ENCODE data around the gene ASB7. TPM values are rescaled to one million over a fixed set of nuclear protein-coding genes. Genes with fewer than 3 reads are reported as not detected.
A peak's percentile ranks its signal among the peaks of the same experiment; 100 is the strongest.

The ASB7 gene
- total RNA-seq, 1 experiment from 2014 or later, result 17.9 TPM

- Histone ChIP-seq H3K27me3 (ENCODE audit: insufficient read depth, low read depth) (no peaks in the 10 kb centered on the region), H3K4me2 (no peak overlapping the region), H2AFZ (no peak overlapping the region), H3K79me2 (ENCODE audit: low read depth) (no peaks in the 10 kb centered on the region), H3K4me1 (replicated peaks; ENCODE audit: insufficient read depth) (peaks cover 18% of the 10 kb centered on the region), H3K27ac (no peak overlapping the region), H3K4me3 (no peak overlapping the region), H3K36me3 (ENCODE audit: low read depth) (no peaks in the 10 kb centered on the region), H4K20me1 (ENCODE audit: insufficient read depth) (no peaks in the 10 kb centered on the region), H3K9me3 (ENCODE audit: insufficient read depth, low read depth) (no peaks in the 10 kb centered on the region; the same call in 1 of the 2 replicates), H3F3A (ENCODE audit: insufficient read depth, low read depth) (0 out of 2 replicates have a peak, but pooled peaks cover 4% of the 10 kb centered on the region), H3K9me2 (ENCODE audit: insufficient read depth) (no peaks in the 10 kb centered on the region)
- no TSS peak for BruUV-seq (replicated peaks)
- ChIA-PET CTCF (no interaction called here), POLR2A (ENCODE audit: unreplicated experiment) (no interaction called here)
- intact Hi-C loops (cut with micrococcal nuclease; ENCODE audit: unreplicated experiment), result no loop called here
- TF ChIP-seq EZH2 (IDR thresholded peaks at IDR 0.05; ENCODE audit: low read depth) (no peak), CTCF (conservative IDR thresholded peaks at IDR 0.05) (no peak)
- peak in 1 of 2 experiments; percentile 49 for DNase-seq
These were observed 43.1 kb upstream of the ASB7 start for GRCh38 chr15:100559330-100559729.

- no peak overlapping the region for H3K4me3 ChIP-seq
- no peak overlapping the region for H3K4me2 ChIP-seq
- BruUV-seq (replicated peaks), result no TSS peak
- no peaks in the 10 kb centered on the region for H3K9me2 ChIP-seq (ENCODE audit: insufficient read depth)
- no peak for DNase-seq
- no peaks in the 10 kb centered on the region for H4K20me1 ChIP-seq (ENCODE audit: insufficient read depth)
- TF ChIP-seq EZH2 (IDR thresholded peaks at IDR 0.05; ENCODE audit: low read depth) (no peak), CTCF (conservative IDR thresholded peaks at IDR 0.05) (no peak)
- intact Hi-C loops (cut with micrococcal nuclease; ENCODE audit: unreplicated experiment), result no loop called here
- peaks cover 23% of the 10 kb centered on the region for H3K4me1 ChIP-seq (replicated peaks; ENCODE audit: insufficient read depth)
- no peaks in the 10 kb centered on the region for H3K36me3 ChIP-seq (ENCODE audit: low read depth)
- no peak overlapping the region for H2AFZ ChIP-seq
- no peaks in the 10 kb centered on the region for H3K79me2 ChIP-seq (ENCODE audit: low read depth)
- CTCF ChIA-PET, result no interaction called here
- peaks cover 5% of the 10 kb centered on the region; the same call in 1 of the 2 replicates for H3F3A ChIP-seq (ENCODE audit: insufficient read depth, low read depth)
- no peaks in the 10 kb centered on the region; the same call in 1 of the 2 replicates for H3K9me3 ChIP-seq (ENCODE audit: insufficient read depth, low read depth)
- no peaks in the 10 kb centered on the region for H3K27me3 ChIP-seq (ENCODE audit: insufficient read depth, low read depth)
- POLR2A ChIA-PET (ENCODE audit: unreplicated experiment), result no interaction called here
- no peak overlapping the region for H3K27ac ChIP-seq
These were observed 42.1 kb upstream of the ASB7 start for GRCh38 chr15:100560323-100560722.

- ChIA-PET CTCF (no interaction called here), POLR2A (ENCODE audit: unreplicated experiment) (no interaction called here)
- no peaks in the 10 kb centered on the region; the same call in 1 of the 2 replicates for H3K9me3 ChIP-seq (ENCODE audit: insufficient read depth, low read depth)
- 0 out of 2 replicates have a peak overlapping the region, but pooled peaks have one; percentile 23 for H3K4me2 ChIP-seq
- H3K79me2 ChIP-seq (ENCODE audit: low read depth), result no peaks in the 10 kb centered on the region
- H3K4me1 ChIP-seq (replicated peaks; ENCODE audit: insufficient read depth), result peaks cover 37% of the 10 kb centered on the region
- no peaks in the 10 kb centered on the region for H3K36me3 ChIP-seq (ENCODE audit: low read depth)
- peaks cover 6% of the 10 kb centered on the region; the same call in 1 of the 2 replicates for H3F3A ChIP-seq (ENCODE audit: insufficient read depth, low read depth)
- intact Hi-C loops (cut with micrococcal nuclease; ENCODE audit: unreplicated experiment), result no loop called here
- H4K20me1 ChIP-seq (ENCODE audit: insufficient read depth), result no peaks in the 10 kb centered on the region
- H2AFZ ChIP-seq, result no peak overlapping the region
- H3K27ac ChIP-seq, result no peak overlapping the region
- no peak for TF ChIP-seq CTCF (conservative IDR thresholded peaks at IDR 0.05)
- TF ChIP-seq EZH2 (IDR thresholded peaks at IDR 0.05; ENCODE audit: low read depth), result no peak
- no TSS peak for BruUV-seq (replicated peaks)
- peak in 1 of 2 experiments; percentile 87 for DNase-seq
- H3K9me2 ChIP-seq (ENCODE audit: insufficient read depth), result no peaks in the 10 kb centered on the region
- H3K27me3 ChIP-seq (ENCODE audit: insufficient read depth, low read depth), result no peaks in the 10 kb centered on the region
- H3K4me3 ChIP-seq, result no peak overlapping the region
These were observed 36.8 kb upstream of the ASB7 start for GRCh38 chr15:100565591-100565990.

Measured in PC-9 (cell line).